Stimulated activated CD4-positive, alpha-beta T cell treated with anti-CD3 and anti-CD28 coated beads, Interleukin-2, amount 100 ng/mL, for 48 hours (primary cell): ENCODE data around the gene PRSS38.

Source experiments
- DNase-seq, 2 donors: peaks; one replicate each; pipeline ENCODE4 v3.0.0-alpha.2; 2020

PRSS38 gene

DNA sequence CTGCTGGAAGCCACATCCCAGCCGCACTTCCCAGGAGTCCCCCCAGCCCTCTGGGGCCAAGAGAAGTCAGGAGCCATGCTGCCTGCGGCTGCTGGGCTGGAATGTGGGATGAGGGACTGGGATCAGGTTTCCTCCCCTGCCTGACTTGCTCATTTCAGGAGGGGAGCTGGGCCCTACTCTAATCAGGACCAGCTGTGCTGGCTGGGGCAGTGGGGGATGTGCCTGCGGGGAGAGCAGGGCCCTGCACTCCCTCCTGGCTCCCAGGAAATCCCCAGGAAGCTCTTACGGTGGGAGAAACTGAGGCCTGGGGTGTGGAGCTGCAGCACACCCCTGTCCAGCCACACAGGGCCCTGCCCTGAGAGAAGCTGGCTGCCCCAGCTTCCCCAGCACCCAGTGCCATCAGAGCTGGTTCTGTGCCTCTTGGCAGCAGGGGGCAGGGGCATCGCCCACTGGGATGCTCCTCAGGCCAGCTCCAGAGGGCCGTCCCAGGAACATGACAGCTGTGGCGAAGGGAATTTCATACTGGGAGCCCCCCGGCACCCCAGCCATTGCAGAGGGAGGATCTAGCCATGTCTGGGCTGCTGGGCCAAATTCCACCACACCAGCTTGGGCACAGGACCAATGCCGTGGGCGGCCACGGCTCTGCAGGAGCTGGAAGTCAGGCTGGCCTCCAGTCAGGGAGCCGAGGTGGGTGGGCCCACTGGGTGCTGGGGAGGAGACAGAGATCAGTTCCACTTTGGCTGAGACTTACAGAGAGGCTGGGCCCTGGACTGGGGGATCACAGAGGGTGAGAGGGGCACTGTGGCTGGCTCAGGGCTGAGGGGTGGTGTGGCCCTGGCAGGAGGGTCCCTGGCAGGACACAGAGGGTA is 21.3 kb upstream of the PRSS38 start:
- DNase-seq = no peak

GRCh38 chr1:227794817-227795192 is 20.7 kb upstream of the PRSS38 start:
- DNase-seq = no peak

DNA sequence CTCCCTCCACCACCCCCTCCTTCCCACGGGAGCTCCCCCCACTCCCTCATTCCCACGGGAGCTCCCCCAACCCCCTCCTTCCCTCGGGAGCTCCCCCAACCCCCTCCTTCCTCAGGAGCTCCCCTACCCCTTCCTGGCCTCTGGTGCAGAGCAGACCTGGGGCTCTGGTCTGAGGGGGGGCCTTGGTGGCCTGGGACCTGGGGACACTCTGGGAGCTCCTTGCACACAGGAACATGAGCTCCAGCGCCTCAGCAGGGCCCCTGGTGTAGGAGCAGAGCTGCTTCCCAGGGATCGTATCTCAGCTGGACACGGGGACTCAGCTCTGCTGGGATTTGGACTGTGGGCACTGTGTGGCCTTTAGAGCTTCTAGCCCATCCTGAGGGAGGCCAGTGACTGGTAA is 19.7 kb upstream of the PRSS38 start:
- DNase-seq = no peak

DNA sequence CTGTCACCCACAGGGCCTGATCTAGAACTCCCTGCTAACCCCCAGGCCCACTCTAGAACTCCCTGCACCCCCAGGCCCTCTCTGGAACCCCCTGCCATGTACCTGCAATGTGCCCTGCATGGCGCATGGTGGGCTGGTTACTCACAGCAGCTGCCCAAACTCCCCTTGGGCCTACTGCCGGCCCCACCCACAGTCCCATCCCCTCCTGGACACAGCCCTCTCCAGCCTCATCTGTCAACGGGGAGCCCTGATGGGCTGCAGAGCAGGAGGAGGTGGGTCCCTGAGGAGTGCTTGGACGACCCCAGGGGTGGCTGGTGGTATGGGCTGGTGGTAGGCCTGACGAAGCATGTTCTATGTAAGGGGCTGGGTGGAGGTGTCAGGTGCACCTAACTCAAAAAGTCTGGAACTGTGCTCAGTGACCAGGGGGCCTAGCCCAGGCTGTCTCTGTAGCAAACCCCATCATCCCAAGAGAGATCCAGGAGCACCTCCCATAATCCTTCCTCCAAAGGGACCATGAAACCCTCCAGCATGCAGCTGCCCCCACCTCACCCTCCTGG is 19.0 kb upstream of the PRSS38 start:
- no peak for DNase-seq

DNA sequence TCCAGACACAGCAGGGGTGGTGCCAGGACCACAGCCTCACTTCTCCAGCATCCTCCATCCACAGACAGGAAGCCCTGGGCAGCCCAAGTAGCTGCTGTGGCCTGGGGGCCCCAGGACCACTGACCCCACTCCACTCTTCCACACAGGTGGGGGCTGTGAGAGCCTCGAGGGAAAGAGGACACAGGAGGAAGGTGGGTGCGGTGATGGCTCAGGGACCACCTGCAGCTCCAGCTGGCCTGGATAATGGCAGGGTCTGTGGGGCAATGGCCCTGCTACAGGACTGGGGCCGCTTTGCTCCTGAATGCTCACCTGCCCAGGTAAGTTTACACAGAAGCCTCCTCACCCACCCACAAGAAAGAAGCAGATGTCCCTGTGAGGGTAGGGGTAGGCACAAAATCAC is 18.3 kb upstream of the PRSS38 start:
- DNase-seq = no peak

DNA sequence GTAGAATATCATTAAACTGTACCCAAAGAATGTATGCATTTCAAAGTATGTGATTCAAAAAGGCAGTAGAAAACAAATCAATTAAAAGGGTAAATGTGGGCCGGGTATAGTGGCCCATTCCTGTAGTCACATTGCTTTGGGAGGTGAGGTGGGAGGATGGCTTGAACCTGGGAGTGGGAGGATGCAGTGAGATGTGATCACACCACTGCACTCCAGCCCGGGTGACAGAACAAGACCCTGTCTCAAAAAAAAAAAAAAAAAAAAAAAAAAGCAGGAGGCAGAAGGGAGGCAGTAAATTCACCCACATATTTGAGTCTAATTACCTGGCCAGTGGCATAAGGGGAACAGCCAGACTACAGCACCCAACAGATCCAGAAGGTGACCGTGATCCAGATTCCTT is 17.9 kb upstream of the PRSS38 start:
- no peak for DNase-seq

DNA sequence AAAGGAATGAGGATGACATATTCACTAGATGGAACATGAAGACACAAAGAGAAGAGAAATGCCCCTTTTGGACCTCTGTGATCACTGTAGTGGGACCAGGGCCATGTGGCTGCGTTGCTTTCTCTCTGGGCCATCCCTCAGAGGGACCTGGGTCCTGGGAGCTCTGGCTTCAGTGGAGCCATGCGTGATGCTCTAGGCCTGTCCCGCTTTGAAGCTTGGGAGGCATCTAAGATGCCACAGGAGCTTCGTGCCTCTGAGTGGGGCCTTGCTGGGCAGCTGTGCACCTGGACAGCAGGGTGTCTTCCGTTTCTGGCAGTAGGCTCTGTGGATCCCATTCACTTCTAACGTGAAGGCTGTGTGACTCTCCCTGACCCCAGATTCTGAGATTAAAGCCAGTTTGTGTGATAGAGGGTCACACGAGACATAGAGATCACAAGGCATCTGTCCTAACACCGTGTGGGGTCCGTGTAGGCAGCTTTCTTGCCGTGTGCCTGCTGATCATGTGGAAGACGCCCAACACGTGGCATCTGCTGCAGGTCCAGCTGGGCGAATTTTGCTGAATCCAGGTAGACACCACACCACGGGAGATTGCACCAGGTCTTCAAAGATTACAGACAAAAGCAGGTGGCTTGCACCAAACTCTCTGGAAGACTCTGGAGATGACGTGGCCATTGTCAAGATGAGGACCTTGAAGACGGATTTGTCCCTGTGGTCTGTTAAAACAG is 17.2 kb upstream of the PRSS38 start:
- no peak for DNase-seq

GRCh38 chr1:227799756-227800155 is 15.7 kb upstream of the PRSS38 start:
- no peak for DNase-seq

DNA sequence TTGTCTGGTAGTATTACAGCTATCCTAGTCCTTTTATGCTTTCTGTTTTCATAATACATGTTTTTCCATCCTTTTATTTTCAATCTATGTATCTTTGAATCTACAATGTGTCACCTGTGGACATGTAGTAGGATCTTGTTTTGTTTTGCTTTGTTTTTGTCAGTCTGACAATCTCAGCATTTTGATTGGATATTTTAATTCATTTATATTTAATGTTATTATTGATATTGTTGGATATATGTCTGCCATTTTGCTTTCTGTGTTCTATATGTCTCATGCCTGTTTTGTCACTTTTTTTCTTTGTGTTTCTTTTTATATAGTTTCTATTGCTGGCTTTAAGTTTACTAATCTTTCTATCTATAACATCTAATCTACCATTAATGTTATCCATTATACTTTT is 11.5 kb upstream of the PRSS38 start:
- DNase-seq = no peak

DNA sequence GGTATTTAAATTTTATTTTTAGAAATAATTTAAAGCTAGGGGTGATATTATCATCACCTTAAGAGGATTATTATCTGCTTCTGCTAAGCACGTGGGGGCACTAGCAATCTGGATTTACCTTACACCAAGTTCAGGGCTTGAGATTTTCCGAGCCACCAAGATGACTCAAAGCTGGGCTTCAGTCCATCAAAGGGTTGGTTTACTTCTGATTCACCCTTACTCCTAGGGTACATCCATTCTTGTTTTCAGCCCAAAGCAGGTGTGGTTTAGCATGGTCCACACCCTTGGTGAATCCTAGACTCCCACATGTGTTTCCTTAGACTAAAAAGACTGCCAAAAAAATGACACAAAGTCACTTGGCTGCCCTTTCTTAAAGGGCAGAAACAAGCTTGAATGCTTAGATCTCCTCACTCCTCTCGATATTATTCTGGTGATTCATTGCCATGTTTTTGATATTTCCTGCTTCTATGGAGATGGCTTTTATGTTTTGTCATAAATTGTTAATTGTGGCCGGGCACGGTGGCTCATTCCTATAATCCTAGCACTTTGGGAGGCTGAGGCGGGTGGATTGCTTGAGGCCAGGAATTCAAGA is 9.8 kb upstream of the PRSS38 start:
- no peak for DNase-seq

GRCh38 chr1:227808566-227808965 is 6.9 kb upstream of the PRSS38 start:
- no peak for DNase-seq

DNA sequence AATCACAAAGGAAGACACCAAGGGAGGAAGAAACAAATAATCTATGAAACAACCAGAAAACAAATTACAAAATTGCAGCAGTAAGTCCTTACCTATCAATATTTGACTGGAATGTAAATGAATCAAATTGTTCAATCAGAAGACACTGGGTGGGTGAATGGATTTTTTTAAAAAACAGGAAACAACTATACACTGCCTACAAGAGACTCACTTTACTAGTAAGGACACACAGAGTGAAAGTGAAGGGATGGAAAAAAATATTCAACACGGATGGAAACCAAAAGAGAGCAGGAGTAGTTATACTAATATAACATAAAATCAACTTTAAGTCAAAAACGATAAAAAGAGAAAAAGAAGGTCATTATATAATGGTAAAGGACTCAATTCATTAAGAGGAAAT is 6.4 kb upstream of the PRSS38 start:
- DNase-seq = no peak

- DNase-seq = no peak
Observed at GRCh38 chr1:227813962-227814361, 1.5 kb upstream of the PRSS38 start.

GRCh38 chr1:227816750-227817446 is 1.4 kb downstream of the PRSS38 start:
- no peak for DNase-seq

- DNase-seq = no peak
Observed at GRCh38 chr1:227823537-227823936, 8.1 kb downstream of the PRSS38 start.

DNA sequence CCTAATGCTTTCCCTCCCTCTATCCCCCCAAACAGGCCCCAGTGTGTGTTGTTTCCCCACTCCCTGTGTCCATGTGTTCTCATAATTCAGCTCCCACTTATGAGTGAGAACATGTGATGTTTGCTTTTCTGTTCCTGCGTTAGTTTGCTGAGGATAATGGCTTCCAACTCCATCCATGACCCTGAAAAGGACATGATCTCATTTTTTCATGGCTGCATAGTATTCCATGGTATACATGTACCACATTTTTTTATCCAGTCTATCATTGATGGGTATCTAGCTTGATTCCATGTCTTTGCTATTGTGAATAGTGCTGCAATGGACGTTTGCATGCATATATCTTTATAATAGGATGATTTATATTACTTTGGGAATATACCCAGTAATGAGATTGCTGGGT is 8.7 kb downstream of the PRSS38 start:
- DNase-seq = no peak

DNA sequence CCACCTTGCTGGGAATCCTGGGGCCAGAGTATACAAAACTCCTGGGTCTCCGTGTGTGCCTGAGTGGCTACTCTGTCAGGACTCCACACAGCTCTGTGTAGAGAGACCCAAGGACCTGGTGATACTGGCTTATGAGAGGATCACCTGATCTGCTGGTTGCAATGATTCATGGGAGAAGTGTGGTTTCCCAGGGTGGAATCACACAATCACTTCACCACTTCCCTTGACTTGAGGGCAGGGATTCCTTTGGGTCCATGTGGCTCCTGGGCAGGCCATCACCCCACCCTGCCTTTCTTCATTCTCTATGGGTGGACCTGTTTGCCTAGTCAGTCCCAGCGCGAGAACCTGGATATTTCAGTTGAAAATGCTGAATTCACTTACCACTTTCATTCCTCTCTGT is 13.3 kb downstream of the PRSS38 start:
- no peak for DNase-seq

- DNase-seq = no peak
Observed at GRCh38 chr1:227838181-227838580, 22.7 kb downstream of the PRSS38 start.

GRCh38 chr1:227841096-227841495 is 25.6 kb downstream of the PRSS38 start:
- DNase-seq = no peak

GRCh38 chr1:227844320-227845146 is 29.1 kb downstream of the PRSS38 start:
- DNase-seq = no peak

DNA sequence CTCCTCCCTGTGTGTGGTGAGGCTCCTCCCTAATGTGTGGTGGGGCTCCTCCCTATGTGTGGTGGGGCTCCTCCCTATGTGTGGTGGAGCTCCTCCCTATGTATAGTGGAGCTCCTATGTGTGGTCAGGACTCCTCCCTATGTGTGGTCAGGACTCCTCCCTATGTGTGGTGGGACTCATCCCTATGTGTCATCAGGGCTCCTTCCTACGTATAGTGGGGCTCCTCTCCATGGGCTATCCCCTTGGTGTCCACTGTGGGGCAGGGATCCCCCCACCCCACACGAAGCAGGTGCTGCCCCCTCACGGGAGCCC is 29.6 kb downstream of the PRSS38 start:
- no peak for DNase-seq

DNA sequence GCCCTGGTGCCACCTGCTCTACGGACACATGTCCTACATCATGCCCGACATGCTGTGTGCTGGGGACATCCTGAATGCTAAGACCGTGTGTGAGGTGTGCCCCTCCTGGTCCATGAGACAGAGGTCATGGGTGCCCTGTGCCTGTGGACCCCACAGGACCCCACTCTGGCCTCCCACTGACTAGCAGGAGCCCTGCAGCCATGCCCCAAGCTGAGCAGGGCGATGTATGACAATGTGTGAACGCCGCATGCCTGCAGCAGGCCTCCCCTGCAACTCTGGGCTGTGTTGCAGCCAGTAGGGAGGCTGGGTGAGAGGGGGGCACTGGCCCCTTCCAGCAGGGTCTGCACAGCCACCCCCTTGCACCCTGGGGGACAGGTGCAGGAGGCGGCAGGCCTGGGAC is 30.0 kb downstream of the PRSS38 start:
- no peak for DNase-seq
